Hindlimb muscle (tissue), 1 donor: Measurements from ENCODE around the gene MAP1B. TPM values are rescaled to one million over a fixed set of nuclear protein-coding genes. Genes with fewer than 3 reads are reported as not detected.
A peak's percentile ranks its signal among the peaks of the same experiment; 100 is the strongest.

Experiments used
- DNase-seq: peaks from one replicate; pipeline ENCODE4 v3.0.0-alpha.2; 2013
- polyA plus RNA-seq: library from polyadenylated mRNA; unstranded; fragments of 120-200 nt; gene quantifications from one replicate; pipeline ENCODE4 v1.2.1, GENCODE V29; 2013; ENCODE audit not compliant: insufficient read length

MAP1B gene
- polyA plus RNA-seq, 1 donor: 21.4 TPM

DNA sequence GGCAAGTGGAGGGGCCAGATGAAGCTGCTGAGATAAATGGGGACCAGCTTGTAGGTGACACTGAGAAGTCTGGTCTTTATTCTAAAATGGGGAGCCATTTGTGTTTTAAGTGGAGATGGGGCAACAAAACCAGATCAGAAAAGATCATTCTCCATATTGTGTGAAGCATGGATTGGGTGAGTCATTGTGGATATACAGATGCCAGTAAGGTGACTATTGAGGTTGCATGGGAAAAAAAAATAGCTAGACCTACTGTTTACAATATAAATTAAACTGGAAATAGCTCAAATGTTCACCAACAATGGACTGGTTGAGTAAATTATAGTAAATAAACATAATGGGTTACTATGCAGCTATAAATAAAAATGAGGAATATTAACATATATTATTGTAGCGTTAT lies 5.4 kb upstream of the MAP1B start:
- DNase-seq: no peak

DNA sequence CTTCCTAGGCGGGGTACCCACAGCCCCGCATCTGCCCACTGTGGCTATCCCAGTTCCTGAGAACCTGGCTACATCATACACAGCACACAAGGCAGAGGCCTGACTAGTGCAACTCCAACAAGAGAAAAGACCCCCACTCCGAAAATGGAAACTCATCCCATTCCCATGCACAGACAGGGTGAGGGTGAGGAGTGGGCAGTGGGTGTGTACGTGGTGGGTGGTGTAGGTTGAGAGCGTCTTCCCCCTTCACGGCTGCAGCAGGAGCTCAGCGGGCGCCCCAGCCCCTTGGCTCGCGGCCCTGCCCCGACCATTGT lies 501 bp upstream of the MAP1B start:
- DNase-seq: no peak

DNA sequence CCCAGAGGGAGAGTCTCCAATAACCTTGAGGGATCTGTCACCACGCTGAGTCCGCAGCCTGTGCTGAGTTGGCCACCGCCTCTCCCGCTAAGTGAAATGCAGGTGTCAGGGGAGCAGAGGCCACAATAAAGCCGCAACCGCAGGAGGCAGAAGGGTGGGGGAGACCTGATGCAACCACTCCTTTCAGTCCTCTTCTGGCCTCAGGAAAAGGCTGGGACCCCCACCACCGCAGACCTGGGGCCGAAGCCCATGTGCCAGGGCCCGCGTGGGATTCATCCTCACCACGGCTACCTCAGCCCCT lies 576 bp downstream of the MAP1B start:
- DNase-seq: no peak

DNA sequence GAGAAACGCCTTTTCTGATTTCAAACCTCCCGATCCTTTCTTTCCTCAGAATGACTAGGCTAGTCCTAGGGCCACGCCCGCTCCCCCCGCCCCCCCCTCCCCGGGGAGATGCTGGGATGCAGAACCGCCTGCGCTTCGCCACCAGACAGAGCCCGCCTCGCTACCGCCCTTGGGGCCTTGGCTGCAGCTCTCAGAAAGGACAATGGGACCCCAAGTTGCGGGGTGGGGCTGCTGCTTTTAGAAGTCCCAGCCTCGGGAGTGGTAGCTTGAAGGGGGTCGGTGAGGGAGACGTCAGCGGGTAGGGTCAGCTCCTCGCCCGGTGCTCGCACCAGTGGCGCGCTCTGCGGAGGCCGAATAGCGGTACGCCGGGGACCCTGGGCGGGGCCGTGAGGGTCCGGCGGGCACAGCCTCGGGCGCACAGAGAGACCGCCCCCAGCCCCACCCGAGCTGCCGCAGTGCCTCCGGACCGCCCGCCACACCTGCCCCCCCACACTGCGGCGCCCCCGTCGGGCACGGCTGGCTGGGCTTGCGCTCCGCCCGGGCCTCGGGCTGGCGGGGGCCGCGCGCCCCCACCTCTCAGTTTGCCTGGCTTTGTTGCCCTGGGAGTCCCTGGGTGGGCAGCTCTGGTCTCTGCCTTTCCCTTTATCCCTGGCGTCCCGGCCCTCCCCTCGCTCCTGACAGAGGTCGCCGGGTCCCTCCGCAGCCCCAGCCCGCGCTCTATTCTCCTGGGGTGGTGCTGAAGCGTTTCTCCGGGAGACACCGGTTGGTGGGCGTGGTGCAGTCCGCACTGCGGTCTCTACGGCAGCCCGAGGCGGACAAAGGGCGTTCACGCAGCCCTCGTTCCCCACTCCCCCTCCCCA lies 1.2 kb downstream of the MAP1B start:
- DNase-seq: peak; percentile 74

DNA sequence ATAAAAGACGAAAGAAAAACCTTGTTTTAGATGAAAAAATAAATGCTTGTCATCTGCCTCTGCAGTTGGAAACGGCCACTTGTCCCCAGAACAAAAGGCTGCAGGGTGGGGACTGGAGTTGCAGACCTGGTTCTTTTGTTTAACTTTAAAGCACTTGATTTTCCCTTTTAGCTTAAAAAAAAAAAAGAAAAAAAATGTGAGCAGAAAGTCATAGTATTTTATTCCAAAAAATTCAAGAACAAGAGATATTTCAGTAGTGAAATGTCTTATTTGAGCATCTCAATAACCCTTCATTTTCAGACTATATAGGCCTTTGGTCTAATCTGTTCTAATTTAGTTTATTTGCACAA lies 1.8 kb downstream of the MAP1B start:
- no peak for DNase-seq

DNA sequence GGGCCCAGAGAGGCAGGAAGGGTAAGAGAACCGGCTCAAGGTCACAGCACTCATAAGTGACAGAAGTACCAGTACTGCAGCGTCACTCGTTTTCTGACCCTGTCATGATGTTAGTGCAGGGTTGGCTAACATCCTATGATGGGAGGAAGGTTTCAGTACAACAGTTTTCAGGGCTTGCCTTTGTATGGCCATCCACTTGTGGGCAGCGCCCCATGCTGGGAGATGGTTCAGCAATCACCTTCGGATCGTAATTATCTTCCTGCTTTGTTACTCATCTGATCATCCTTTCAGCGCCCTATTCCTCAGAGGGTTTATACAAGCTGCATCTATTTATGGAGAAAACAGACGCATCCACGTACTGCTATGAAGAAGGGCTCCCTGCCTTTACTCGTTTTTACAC lies 2.4 kb downstream of the MAP1B start:
- DNase-seq: no peak

DNA sequence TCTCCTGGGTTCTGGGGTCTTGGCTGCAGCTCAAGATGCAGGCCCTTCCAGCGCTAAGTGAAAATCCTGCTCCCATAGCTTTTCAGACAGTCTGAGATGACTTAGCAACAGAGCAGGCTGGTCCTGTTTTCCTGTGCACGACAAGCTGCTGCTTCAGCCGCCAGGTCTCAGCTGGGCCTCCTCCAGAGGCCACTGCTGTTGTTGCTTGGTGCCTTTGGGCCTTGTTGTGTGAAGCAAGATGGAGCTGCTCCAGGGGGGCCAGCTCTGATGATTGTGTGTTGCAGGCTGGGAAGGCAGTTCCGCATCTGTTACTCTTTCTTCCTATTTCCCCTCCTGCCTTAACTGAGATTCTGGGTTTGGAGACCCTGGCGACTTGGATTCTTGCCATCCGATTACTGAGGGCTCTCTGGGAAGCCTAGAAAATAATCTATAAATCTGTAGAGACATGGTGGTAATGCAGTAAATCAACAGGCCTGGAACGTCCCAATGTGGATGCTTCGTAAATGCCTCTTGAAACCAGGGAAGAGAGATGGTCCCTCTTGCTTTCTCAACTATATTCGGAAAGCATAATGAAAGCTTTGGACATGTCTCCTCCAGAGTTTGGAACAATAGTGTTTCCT lies 3.2 kb downstream of the MAP1B start:
- peak; percentile 59 for DNase-seq

DNA sequence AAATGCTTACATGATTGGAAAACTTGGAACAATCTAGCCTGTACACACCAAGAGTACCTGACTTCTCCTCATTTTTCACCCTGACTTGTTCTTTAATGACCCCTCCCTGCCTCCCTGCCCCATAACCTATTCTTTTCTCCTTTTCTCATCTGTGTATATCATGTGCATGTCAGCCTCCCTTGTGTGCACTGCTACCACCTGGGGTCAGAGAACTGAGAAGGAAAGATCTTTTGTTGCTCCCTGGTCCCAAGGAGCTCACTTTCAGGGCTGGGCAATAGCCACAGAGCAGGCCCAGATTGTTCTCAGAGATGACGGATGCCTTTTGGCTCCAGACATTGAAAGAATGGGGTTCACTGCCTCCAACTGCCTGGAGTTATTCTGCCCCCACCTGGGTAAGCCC lies 5.1 kb downstream of the MAP1B start:
- no peak for DNase-seq

DNA sequence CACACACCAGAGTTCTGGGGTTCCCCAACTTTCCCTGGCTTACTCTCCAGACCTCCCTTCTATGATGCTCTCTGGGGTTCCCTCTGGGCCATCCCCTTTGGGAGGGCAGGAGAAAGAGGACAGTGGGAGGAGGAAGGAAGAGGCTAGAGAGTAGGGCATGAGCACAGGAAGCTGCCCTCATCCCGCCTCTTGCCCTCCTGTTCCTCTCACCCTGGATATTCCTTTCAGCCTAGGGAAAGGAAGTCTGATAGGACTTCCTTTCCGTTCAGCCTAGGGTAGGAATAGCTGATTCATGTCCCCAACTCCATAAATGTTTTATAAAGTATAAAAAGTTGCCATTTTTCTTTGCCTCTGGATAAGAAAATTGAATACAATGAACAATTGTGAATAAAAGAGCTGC lies 7.4 kb downstream of the MAP1B start:
- no peak for DNase-seq

DNA sequence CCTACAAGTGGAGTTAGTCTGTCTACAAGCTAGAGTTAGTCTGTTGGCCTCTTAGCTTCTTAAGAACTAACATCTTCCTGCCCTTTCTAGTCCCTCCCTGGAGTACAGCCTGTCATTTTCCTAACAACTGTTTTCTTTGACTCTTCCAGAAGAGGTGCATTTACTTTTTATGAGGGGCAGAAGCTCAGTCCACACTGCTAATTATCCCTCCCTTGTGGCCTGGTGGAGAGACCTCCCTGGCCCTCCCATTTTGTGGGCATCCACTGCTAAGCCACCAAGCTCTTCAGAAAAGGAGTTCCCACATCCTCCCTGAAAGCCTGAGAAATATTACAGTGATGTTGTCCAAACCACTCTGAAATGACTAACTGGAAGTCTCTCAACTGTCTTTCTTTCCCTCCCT lies 8.0 kb downstream of the MAP1B start:
- DNase-seq: no peak

DNA sequence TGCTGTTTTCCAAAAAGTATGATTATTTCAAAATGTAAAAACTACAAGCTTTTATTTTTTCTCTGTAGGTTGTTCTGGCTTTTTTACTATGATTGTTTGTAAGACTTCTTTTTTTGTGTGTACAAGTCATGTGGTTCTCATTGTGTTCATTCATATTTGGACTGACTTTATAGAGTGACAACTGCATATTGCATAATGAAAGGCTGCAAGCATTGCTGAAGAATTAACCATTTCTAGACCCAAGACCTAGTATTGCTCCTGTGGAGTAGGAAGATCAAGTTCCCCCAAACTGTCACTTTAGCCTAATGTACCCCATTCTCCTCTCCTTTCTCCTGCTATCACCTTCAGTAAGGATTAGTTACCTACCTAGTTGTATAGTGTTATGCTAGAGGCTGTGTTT lies 10.0 kb downstream of the MAP1B start:
- no peak for DNase-seq

DNA sequence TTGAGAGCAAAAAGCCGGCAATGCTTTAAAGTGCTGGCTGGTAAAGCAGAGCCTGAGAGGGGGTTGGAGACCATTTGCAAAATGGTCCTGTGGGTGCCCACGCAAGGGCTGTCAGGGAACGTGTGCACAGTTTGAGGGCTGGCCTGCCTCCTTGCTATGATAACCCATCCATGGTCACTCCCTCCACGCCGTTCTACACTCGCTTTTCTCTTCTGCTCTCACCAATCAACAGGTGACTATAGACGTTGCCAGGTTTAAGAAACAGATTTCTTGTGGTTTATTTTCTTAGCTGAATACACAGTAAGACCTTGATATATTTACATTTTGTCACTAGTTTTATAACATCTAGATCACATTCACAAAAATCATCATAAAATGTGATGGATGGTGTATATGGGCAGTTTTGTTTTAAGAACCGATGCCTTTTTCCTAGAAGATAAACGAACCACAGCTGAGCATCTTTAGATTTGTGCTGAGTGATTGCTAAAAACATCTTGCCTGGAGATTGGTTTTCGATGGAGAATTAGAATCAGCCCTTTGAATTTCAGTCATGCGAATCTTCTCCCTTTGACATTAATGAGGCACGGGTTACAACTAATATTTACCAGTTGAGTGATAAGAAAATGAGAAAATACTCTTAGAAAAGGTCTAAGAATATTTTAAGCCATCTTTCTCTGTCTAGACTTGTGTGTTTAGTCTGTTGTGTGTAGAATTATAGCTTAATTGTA lies 13.9 kb downstream of the MAP1B start:
- DNase-seq: no peak

DNA sequence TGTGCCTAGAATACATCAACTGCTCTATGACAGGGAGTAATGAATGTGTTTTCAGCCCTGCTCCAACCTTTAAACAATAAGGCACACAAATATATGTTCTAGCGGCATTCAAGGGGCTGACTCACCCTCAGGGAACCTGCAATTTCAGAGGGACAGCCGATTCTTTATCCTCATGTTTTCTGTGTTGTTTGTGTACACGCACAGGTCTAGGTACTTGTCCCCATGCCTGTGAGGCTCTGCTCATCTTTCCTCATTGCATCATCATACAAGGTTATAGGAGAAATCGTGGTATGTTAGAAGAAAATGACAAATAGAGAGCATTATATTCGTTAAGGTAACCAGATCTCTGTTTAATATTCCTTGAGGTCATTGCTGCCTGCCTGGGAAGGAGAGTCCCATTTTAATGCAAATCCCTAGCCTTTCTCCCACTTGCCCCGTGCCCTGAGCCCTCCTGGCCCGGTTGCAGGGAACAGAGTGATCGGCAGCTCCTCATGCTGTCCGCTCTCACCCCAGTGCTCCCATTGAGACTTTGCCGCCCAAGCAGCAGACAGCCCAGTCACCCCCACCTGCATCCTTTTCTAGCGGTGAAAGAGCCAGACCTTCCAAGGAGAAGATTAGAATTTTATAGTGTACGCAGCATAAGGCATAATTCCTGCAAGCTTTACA lies 14.6 kb downstream of the MAP1B start:
- DNase-seq: no peak

DNA sequence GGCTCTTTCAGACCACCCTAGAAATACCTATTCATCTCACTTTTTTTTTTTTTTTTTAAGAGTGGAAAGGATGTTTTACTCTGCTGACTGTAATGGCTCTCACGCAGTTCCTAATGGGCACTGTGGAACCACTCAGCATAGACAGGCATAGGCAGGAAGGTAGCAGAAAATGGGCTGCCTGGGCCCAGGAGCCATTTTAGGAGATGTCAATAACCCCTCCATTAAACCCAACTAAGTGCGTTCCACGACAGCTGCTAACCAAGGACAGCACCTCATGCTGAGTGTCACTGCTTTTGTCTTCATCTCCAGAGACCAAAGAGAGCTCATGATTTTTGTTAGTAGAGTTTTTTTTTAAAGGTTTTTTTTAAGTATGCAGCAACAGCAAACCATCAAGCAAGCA lies 15.3 kb downstream of the MAP1B start:
- no peak for DNase-seq

DNA sequence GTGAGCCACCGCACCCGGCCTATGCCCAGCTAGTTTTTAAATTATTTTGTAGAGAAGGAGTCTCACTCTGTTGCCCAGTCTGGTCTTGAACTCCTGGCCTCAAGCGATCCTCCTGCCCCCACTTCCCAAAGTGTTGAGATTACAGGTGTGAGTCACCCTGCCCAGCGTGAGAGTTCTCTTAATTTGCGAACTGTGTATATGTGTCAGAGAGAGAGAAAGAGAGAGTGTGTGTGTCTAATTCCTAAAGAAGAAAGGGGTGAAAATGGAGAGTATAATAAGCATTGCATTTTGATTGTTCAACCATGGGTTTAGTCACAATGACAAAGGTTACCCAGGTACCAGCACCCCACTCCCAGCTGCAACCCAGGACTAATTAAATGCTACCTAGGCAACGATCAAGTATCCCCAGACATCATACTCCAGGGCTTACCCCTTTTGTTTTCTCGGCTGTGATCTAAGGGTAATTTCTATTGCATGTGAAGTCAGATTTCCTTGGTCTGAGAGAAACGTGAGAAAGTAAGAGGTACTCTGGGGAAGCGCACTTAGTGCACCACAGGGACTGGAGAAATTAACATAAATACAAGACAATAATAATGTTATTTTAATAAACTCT lies 16.6 kb downstream of the MAP1B start:
- DNase-seq: no peak

DNA sequence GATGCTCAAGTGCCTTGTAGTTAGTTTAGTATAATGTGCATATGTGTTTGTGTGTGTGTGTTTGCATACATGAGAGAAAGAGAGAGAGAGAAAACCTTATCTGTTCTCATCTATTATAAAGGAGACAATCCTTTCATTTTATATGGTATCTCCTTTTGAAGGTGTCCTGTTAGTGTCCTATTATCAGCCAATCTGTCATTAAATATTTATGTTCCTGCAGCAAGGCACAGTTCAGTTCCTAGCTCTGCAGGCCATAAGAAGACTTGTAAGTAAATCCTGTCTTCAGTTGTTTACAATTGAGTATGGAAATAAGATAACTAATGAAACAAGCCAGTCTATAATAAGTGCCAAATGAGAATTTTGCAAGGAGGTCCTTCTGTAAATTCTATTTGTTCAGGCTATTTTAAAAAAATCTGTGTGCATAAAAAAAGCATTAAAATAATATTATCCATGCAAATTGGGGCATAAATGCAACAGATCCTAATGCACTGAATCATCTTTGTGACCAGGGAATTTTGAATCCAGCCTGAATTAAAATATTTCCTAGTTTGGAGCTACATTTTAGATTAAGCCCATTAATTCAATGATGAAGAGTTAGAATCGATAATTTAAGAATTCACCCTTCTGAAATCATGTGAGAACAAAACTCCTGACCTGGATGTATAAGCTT lies 18.1 kb downstream of the MAP1B start:
- no peak for DNase-seq

DNA sequence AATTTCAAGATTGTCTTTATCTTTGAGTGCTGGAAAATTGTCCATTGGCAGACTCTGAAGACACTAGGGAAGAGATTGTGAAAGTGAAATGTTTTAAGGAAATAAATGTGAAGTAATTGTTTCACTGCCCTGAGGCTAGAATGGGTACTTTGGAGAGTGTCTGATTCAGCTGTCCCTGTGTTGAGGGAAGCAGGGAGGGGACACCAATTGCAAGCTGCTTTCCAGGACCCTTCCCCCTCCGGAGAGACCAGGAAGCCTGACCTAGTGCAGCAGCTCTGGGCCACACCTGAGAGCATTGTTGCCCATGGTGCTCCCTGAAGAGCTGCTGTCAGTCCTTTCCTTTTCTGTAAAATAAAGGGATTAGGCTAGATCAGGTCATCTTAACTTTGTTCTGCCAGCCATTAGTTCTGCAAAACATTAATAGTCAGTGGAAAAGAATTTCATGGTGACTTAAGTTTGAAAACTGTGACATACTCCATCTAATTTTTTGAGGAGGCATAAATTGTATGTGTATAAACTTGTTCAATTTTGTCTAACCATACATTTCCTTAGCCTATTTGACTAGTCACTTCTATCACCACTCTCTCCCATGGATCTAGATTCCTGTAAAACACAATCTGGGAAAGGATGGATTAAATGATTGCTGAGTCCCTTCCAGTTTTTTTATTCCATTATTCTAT lies 18.8 kb downstream of the MAP1B start:
- DNase-seq: no peak

DNA sequence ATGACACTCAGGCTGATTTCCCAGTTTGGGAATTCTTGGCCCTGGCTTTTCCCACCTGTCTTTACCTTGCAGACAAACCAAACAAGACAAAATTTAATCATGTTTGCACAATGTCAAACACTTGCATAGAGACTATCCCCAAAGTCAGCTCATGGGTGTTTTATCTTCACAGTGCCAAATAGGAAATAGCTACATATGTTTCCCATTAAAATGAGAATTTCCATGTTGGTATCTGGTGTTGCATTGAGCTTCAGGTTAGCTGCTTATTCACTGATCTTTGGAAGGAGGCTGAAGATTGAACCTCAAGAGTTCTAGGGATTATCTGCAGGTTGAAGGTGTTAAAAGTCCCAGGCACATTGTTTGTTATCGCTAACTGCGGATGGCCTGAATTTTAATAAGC lies 19.5 kb downstream of the MAP1B start:
- DNase-seq: no peak

DNA sequence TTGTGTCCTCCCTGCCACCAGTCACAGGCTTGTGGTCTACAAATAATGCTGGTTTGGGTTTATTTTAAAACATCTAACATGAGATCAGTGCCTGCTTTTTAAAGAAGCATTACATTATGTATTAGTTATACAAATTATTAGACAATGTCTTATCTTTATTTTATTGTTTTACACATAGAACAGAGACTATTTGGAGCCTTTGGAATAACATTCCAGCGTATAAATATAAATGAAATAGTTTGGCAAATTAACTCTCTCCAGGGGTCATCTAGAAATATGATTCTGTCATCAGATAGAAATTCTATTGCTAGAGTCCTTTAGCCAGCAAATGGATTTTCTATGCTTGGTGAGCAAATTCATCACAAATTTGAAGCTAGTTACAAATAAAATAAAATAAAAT lies 22.4 kb downstream of the MAP1B start:
- no peak for DNase-seq

DNA sequence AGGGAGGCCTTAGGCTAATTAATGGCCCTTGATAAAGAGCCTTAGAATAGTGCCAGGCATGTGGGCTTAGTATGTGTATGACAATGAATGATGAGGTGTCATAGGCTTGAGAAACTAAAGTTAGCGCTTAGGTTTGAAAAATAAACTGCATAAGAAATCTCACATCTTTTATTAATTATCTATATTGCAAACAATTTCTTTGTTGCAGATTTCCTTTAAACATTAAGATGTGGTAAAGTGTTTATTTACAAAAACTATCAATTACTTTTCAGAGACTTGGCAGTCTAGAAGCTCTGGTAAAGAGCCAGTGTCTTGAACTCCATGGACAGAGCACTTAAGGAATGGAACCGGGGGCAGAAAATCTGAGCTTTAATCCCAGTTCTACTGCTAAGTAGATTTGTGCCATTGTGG lies 23.1 kb downstream of the MAP1B start:
- DNase-seq: no peak

DNA sequence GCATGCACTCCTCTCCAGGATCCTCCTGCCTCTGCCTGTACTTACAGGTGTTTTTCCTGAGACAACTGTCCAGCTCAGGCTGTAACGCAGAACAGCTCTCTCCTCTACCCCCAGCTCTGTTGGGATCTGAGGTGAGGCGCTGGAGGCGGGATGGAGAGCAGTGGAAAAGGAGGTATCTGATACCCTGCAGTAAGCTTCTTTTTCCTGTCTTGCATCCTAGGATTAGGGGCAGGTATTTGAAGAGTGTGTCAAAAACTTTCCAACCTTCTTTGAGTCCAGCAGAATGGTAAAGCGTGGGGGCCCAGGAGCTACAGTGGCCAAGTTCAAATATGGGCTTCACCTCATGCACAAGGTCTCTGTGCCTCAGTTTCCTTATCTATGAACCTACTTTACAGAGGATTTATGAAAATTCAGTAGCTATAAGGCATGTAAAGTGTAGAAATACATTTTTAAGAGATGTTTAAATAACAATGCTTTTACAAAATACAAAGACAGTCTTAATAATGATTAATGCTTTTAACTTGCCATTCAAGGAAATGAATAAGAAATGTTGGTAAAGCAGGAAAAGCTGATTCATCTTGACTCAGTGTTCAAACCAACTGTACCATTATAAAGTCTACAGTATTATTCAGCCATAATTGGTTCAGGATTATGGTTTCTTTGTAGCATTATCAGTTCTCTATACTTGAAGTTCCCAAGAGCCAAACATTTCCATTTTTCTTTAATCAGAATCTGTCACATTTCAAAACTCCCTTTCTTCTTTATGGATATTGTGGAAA lies 26.1 kb downstream of the MAP1B start:
- no peak for DNase-seq
